GM18951 (cell line): Measurements from ENCODE around the gene SARNP.

ENCODE experiments used
- POLR2A ChIP-seq: IDR thresholded peaks from 4 replicates; pipeline ENCODE4 v1.6.1; 2011; ENCODE audit warnings: mild to moderate bottlenecking; ENCODE audit not compliant: insufficient read length, insufficient read depth; ENCODE audit errors: extremely low read depth
- in situ Hi-C: fragments of 300-500 bp; cut with MboI; formaldehyde crosslinking; loops from one replicate; pipeline ENCODE4 v1.12.0; 2022; ENCODE audit warnings: low sequenced_read_pairs, mixed read lengths, inconsistent platforms; ENCODE audit not compliant: unreplicated experiment

SARNP gene

DNA sequence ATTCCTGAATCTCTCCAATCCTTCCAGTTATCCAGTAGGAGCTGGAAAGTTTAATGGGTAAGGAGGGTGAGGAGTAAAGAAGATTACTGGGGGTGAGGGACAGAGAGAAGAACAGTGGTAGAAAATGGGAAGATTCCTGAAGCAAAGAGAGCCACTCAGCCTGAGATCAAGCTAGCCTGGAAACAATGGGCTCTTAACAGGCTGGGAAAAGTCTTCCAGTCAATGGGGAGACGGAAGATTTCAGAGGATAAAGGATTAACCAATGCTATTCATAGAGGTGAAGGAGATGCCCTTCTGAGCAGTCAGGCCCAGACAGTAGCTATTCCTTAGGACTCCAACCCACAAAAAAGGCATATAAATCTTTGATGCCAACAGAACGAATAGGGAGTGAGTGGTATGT, 59.8 kb downstream of the SARNP start:
- in situ Hi-C loops, result loop anchor here (10.0 kb wide), 1 partner anchor 277 kb away; no protein-coding TSS in a partner anchor
- no peak for TF ChIP-seq POLR2A

DNA sequence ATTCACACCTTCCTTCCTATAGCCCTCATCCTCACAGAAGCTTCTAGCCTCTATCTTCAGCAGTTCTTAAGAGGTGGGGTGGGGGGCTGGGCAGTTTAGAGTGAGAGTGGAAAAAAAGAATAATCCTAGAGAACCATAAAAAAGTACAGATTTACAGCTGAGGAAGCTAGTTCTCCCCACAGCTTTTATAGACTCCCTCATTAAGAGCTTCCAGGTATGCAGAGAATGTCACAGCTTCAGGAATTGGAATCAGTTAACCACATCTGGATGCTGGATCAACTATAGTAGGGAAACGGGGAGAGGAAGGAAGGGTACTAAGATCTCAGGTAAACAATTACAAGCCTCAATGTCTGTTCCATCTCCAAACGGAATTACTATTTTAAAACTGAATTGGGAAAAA, 62.3 kb downstream of the SARNP start:
- TF ChIP-seq POLR2A, result no peak
- in situ Hi-C loops, result loop anchor here (10.0 kb wide), 1 partner anchor 280 kb away; no protein-coding TSS in a partner anchor

DNA sequence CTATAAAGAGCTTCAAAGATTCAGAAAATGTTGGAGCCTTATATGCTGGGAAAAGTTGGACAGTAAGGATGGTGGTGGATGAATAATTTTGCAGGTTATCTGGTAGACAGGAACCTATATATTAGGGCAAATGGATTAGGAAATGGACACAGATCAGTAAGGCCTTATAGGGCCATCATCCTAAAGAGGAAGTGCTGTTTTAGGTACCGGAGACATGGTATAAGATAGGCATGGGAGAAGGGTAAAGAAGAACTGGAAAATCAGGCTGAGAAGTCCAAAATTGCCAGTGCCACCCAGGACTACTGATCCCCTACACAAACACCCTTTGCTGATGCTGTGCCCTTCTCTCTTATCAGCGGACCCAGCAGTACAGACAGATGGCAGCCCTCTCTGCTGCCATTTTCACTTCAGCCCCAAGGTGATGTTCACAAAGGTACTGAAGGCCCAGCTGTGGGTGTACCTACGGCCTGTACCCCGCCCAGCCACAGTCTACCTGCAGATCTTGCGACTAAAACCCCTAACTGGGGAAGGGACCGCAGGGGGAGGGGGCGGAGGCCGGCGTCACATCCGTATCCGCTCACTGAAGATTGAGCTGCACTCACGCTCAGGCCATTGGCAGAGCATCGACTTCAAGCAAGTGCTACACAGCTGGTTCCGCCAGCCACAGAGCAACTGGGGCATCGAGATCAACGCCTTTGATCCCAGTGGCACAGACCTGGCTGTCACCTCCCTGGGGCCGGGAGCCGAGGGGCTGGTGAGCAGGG, 69.1 kb downstream of the SARNP start:
- TF ChIP-seq POLR2A, result no peak
- in situ Hi-C loops, result loop anchor here (10.0 kb wide), 1 partner anchor 196 kb away; no protein-coding TSS in a partner anchor

DNA sequence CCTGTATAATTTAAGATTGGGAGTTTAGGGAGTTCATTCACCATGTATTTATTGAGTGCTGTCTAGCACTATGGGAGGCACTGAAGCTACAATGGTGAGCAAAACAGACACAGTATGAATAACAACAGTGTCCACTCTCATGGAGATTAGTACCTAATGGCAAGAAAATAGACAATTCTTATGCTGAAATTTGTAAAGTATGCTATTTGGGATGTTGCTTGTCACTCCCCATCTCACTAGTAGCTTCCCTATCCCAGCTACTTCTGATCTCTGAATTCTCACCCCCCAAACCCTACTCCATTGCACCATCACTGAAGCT, 70.7 kb downstream of the SARNP start:
- no peak for TF ChIP-seq POLR2A
- in situ Hi-C loops, result loop anchor here (10.0 kb wide), 1 partner anchor 198 kb away; no protein-coding TSS in a partner anchor

DNA sequence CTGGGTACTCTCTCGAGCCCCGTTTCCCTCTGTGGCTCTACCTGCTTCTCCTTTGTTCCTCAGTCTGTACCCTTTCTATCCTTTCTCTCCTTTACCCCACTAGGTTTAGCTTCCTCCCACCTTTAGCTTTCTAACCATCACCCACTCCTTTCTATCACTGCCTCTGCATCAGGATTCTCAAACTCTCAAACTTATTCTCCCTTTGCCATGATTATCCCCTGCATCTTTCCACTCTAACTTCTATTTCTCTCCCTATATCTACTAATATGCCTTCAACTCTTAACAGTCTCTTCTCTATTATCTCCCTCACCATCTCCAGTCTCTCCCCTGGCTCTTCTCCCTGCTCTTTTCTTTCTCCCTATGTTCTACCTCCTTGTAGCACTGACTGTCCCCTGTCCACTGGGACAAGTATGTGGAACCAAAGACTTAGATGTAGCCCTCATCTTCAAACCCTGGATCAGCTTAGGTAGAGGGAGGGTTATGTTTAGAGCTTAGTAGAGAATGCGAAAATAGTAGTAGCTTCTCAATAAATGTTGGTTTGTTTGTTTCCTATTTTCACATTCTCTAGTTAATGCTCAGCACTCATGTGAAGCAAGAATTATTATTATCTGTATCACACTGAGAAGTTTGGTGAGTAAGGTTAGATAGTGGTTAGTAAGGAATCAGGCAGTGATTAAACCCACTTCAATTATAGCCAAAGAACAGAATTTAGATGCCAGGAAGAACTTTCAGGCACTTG, 71.2 kb downstream of the SARNP start:
- no peak for TF ChIP-seq POLR2A
- in situ Hi-C loops, result loop anchor here (10.0 kb wide), 1 partner anchor 198 kb away; no protein-coding TSS in a partner anchor

DNA sequence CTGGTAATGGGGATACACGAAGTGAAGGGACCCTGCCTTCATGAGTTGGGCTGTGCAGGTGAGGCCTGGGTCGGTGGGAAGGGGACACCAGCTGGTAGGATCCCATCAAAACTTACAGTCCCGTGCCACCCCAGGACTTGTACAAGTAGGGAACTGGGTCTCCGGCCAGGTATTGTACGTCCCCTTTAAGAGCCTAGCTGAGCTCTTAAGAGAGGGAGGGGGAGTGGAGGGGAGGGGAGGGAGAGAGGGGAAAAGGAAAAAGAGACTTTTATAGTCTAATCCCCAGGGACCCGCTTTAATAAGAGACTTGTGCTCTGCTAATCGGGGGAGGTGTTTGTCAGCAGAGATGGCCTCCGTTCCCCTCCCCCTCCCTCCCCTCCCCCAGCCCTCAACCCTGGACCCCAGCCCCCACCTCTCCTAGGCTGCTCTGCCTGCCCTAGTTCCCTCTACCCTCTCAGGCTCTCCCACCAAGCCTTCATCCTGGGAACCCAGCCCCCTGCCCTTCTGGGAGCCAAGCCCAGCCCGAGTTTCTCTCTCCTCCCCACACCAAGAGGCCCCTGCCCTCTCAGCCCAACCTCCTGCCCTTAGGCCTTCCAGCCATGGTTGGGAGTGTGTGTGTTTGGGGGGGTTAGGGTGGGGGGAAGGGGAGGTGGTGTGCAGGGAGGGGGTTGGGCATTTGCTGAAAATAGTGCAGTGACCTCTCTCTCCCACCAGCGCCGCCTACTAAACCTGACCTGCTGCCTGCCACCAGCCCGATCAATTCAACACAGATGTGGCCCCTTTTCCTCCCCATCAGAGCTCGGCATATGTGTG, 72.0 kb downstream of the SARNP start:
- TF ChIP-seq POLR2A, result no peak
- in situ Hi-C loops, result loop anchor here (10.0 kb wide), 1 partner anchor 199 kb away; no protein-coding TSS in a partner anchor

DNA sequence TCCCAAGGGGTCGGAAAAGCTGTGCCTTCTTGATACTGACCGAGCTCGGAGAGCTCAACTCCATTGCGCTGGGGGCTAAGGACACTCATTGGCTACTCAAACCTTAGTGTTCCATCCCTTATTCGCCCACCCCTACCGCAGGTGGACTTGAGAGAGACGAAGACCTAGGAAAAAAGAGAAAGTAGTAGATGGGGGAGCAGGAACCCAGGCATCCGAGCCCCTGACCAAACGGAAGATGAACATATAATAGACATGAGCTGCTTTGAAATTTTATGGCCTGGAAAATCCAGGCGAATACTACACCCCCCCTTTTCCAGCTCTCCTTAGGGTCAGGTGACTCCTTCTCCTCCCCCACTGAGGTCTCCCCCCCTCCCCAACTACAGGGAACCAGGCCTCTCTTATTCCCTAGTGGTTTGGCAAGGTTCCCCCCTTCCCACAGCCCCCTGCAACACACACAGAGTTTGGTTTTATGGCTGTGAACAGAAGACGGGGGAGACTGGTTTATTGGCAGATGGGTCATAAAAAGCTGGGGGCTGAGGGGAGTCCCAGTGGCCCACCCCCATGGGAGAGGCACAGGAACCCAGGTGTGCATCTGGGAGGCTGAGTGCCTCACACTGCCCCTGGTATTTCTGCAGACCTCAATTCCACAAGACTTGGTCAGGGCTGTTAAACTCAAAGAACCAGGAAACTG, 73.0 kb downstream of the SARNP start:
- TF ChIP-seq POLR2A, result no peak

DNA sequence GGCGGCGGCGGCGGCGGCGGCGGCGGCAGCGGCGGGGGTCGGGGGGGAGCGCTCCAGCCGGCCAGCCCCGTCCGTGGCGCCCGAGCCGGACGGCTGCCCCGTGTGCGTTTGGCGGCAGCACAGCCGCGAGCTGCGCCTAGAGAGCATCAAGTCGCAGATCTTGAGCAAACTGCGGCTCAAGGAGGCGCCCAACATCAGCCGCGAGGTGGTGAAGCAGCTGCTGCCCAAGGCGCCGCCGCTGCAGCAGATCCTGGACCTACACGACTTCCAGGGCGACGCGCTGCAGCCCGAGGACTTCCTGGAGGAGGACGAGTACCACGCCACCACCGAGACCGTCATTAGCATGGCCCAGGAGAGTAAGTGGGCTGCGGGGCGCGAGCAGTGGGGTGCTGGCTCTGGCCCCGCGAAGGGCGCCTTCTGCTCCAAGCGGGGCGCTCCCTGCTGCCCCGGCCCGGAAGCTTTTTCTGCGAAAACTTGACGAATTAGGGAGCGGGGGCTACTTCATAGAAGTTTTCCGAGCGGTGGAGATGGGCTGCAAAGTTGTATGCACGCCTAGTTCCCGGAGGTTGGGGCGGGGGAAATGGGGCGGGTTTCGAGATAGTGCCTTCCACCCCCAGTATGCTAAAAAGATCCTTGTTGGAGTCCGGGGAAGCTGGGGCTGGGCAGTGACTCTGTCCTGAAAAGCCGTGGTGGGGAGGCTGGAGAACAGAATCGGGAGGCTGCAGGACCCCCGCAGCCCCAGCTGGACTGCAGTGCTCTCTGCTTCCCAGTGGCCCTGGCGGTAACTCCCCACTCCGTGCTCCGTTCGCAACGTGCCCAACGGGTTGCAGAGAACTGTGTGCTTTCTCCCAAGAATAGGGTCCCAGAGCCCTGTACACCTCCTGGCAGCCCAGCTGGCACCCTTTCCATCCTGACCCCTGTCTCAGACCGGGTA, 73.9 kb downstream of the SARNP start:
- TF ChIP-seq POLR2A, result peak; percentile 40
- in situ Hi-C loops, result loop anchor here (10.0 kb wide), 1 partner anchor 201 kb away; no protein-coding TSS in a partner anchor

More for the DNA sequence above, 73.0 kb downstream of the SARNP start:
- in situ Hi-C loops, result loop anchor here (10.0 kb wide), 1 partner anchor 200 kb away; no protein-coding TSS in a partner anchor

DNA sequence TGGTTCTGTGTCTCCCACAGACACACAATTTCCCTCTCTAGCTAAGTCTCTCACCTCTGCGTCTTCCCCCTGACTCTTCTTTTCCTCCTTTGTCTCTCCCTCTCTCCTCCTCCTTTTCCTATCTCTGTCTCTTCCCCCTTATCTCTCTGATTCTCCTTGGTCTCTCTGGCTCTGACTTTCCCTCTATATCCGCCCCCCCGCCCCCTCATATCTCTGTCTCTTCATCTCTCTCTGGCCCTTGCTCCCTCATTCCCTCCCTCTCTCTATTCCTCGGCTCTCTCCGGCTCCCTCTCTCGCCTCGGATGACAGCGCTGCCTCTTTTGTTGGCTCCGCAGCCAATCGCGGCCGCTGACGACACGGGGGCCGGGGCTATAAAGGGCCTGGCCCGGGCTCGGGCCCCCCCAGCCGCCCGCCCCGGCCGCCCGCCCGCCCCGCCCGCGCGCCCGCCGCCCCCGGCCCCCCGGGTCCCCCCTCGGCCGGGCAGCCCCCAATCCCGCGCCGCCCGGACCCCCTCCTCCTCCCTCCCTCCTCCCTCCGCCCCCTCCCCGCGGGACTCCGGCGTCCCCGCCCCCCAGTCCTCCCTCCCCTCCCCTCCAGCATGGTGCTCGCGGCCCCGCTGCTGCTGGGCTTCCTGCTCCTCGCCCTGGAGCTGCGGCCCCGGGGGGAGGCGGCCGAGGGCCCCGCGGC, 74.7 kb downstream of the SARNP start, which contains the start of gene GDF11:
Gene GDF11, plus strand, starts transcription at position 404 of the 687 bp plus-strand sequence. Its CDS starts 195 bp downstream, at position 599.
- TF ChIP-seq POLR2A, result peak; percentile 45

DNA sequence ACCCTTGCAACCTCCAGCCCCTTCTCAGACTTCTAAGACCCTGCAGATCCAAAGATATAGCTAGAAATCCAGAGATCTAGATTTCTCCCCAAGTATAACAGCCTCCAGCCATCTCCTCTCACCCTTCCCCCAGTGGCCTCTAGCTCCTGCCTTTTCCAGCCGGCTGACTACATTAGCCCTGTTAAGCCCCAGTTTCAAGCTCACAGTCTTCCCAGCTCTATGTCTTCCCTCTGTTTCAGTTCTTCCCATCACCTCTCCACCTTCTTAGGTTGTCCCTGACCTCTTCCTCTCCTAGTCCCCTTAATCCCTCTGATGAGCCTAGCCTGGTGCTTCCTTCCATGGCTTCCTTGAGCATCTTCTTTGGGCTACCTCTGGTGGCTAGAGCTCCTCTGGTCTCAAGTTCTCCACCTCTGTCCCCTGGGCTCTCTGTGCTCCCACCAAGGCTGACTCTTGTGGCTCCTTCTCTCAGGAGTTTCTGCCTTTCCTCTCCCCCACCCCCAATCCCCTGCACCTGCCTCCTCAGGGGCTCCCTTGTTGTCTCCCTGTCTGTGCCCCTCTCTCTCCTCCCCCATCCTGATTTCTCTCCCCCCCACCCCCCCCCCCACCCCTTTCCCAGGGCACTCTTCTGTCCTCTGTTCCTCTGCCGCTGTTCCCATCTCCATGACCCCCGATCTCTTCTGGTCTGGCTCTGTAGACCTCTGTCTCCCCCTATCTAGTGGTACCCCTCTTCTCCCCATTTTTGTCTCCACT, 75.4 kb downstream of the SARNP start:
- in situ Hi-C loops, result loop anchor here (10.0 kb wide), 1 partner anchor 203 kb away; no protein-coding TSS in a partner anchor

More for the DNA sequence above, 74.7 kb downstream of the SARNP start, which contains the start of gene GDF11:
- in situ Hi-C loops, result loop anchor here (10.0 kb wide), 1 partner anchor 202 kb away; no protein-coding TSS in a partner anchor

More for the DNA sequence above, 75.4 kb downstream of the SARNP start:
- TF ChIP-seq POLR2A, result no peak
